A673 (cell line): ENCODE data around the gene LATS2.

Experiments used
- EZH2 ChIP-seq: fragments of 200-600 bp; sonication (generic); IDR thresholded peaks from 2 replicates; pipeline ENCODE4 v1.6.1; 2017; ENCODE audit warnings: borderline replicate concordance, low read depth, mild to moderate bottlenecking, mixed read lengths, antibody characterized with exemption, low read length; ENCODE audit not compliant: poor library complexity, severe bottlenecking
- TF ChIP-seq, protein P1 (sequence below): fragments of 300-800, 200-600 bp; sonication (generic); conservative IDR thresholded peaks from 2 replicates; pipeline ENCODE4 v1.5.1; 2017; ENCODE audit warnings: low read depth, mild to moderate bottlenecking, antibody characterized with exemption, low read length, moderate library complexity, mixed read lengths

DNA sequence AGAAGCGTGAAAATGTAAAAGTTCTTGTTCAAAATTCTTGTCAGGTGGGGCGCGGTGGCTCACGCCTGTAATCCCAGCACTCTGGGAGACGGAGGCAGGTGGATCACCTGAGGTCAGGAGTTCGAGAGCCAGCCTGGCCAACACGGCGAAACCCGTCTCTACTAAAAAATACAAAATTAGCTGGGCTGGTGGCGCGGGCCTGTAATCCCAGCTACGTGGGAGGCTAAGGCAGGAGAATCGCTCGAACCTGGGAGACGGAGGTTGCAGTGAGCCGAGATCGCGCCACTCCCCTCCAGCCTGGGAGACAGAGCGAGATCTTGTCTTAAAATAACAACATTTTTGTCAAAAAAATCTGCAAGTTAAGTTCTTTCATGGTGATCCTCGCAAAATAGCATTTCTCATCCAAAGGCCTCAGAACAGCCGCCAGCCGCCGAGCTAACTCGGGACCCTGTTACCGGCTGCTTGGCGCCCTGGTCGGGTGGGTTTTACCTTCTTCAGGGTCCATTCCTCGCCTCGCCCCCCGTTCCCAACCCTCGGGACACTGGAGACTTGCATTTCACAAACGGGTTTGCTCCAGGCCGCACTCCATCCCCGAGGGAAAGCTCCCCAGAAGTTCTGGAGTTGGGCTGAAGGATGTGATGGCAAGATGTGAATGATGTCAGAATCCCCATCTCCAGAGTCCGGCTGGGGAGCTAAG lies 1.6 kb downstream of the LATS2 start:
- TF ChIP-seq, protein P1, sequence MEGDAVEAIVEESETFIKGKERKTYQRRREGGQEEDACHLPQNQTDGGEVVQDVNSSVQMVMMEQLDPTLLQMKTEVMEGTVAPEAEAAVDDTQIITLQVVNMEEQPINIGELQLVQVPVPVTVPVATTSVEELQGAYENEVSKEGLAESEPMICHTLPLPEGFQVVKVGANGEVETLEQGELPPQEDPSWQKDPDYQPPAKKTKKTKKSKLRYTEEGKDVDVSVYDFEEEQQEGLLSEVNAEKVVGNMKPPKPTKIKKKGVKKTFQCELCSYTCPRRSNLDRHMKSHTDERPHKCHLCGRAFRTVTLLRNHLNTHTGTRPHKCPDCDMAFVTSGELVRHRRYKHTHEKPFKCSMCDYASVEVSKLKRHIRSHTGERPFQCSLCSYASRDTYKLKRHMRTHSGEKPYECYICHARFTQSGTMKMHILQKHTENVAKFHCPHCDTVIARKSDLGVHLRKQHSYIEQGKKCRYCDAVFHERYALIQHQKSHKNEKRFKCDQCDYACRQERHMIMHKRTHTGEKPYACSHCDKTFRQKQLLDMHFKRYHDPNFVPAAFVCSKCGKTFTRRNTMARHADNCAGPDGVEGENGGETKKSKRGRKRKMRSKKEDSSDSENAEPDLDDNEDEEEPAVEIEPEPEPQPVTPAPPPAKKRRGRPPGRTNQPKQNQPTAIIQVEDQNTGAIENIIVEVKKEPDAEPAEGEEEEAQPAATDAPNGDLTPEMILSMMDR: no peak
- TF ChIP-seq EZH2: no peak
